Measurements from ENCODE around the gene ZCCHC10. TPM values are rescaled to one million over a fixed set of nuclear protein-coding genes. Genes with fewer than 3 reads are reported as not detected.
"Not testable (repeated sequence)": the region's sequence is repeated elsewhere in the genome, so short reads cannot be mapped to it uniquely, and the experiment has no call there.

ZCCHC10 gene
- total and polyA plus RNA-seq, 2 donors from 2014 or later = 19.9 to 32.7 TPM

DNA sequence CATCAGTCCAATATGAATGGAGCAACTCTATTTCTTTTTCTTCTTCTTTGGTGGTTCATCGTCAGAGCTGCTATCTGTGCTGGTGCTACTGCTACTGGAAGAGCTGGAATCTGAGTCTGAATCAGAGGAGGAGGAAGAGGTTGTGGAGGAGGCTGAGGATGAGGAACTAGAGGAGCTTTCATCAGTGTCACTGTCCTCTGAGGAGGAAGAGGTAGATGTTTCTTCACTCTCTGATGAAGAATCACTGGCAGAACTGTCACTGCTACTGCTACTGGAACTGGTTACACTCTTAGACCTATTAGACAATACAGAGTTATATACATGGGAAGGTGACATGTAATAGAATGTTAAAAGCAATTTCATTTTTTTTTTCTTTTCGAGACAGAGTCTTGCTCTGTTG lies 27.8 kb downstream of the ZCCHC10 start:
- Histone ChIP-seq H3K4me3 (ENCODE audit: low read length in 3 of 3) (no peak overlapping the region), H3K9me3 (ENCODE audit: control insufficient read depth in 2 of 3, insufficient read depth in 1 of 3, low read length in 3 of 3) (no peaks in the 10 kb centered on the region), H3K9ac (ENCODE audit: low read length in 3 of 3) (no peak overlapping the region), H3K4me1 (ENCODE audit: control insufficient read depth in 2 of 3, insufficient read depth in 2 of 3, low read depth in 1 of 3, low read length in 3 of 3) (no peaks in the 10 kb centered on the region), H3K36me3 (ENCODE audit: control insufficient read depth in 2 of 3, insufficient read depth in 3 of 3, low read length in 3 of 3) (no peaks in the 10 kb centered on the region), H3K27ac (ENCODE audit: low read depth in 2 of 2, low read length in 2 of 2) (no peak overlapping the region), H3K27me3 (ENCODE audit: control insufficient read depth, insufficient read depth, low read length) (no peaks in the 10 kb centered on the region)
- intact Hi-C loops (cut with DNase I) = no loop called here
- TF ChIP-seq, protein P1, sequence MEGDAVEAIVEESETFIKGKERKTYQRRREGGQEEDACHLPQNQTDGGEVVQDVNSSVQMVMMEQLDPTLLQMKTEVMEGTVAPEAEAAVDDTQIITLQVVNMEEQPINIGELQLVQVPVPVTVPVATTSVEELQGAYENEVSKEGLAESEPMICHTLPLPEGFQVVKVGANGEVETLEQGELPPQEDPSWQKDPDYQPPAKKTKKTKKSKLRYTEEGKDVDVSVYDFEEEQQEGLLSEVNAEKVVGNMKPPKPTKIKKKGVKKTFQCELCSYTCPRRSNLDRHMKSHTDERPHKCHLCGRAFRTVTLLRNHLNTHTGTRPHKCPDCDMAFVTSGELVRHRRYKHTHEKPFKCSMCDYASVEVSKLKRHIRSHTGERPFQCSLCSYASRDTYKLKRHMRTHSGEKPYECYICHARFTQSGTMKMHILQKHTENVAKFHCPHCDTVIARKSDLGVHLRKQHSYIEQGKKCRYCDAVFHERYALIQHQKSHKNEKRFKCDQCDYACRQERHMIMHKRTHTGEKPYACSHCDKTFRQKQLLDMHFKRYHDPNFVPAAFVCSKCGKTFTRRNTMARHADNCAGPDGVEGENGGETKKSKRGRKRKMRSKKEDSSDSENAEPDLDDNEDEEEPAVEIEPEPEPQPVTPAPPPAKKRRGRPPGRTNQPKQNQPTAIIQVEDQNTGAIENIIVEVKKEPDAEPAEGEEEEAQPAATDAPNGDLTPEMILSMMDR (IDR thresholded peaks at IDR 0.05; ENCODE audit: borderline replicate concordance, extremely low read depth, insufficient read depth) = no peak
- FAIRE-seq (no peak), DNase-seq (no peak)

DNA sequence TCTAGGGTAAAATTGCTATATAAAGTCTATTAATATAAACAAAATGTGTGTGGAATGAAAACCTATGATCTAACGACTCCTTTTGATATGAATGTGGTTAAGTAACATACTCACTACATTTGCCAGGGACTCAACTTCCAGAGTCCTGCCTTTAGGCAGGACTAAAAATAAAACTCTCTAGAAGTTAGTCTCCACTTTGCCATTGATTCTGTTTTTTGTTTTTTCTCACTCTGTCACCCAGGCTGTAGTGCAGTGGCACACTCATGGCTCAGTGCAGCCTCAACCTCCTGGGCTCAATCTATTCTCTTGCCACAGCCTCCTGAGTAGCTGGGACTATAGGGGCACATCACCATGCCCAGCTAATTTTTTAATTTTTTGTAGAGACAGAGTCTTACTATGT lies 30.0 kb downstream of the ZCCHC10 start:
- no peaks in the 10 kb centered on the region for H3K27me3 ChIP-seq (ENCODE audit: control insufficient read depth, insufficient read depth, low read length)
- no peak for DNase-seq

GRCh38 chr5:132987531-132988408 lies 38.6 kb downstream of the ZCCHC10 start:
- Histone ChIP-seq H3K4me3 (ENCODE audit: low read length in 3 of 3) (no peak overlapping the region), H3K27me3 (ENCODE audit: control insufficient read depth, insufficient read depth, low read length) (no peaks in the 10 kb centered on the region), H3K36me3 (ENCODE audit: control insufficient read depth in 2 of 3, insufficient read depth in 3 of 3, low read length in 3 of 3) (no peaks in the 10 kb centered on the region), H3K4me1 (ENCODE audit: control insufficient read depth in 2 of 3, insufficient read depth in 2 of 3, low read depth in 1 of 3, low read length in 3 of 3) (no peaks in the 10 kb centered on the region), H3K9ac (ENCODE audit: low read length in 3 of 3) (no peak overlapping the region), H3K9me3 (ENCODE audit: control insufficient read depth in 2 of 3, insufficient read depth in 1 of 3, low read length in 3 of 3) (no peaks in the 10 kb centered on the region), H3K27ac (ENCODE audit: low read depth in 2 of 2, low read length in 2 of 2) (no peak overlapping the region)
- FAIRE-seq (no peak), DNase-seq (no peak)
- TF ChIP-seq, protein P1 (IDR thresholded peaks at IDR 0.05; ENCODE audit: borderline replicate concordance, extremely low read depth, insufficient read depth) = no peak
- intact Hi-C loops (cut with DNase I) = no loop called here

More for the DNA sequence above, 30.0 kb downstream of the ZCCHC10 start:
- intact Hi-C loops (cut with DNase I) = no loop called here
- TF ChIP-seq, protein P1 (IDR thresholded peaks at IDR 0.05; ENCODE audit: borderline replicate concordance, extremely low read depth, insufficient read depth) = no peak
- no peaks in the 10 kb centered on the region for H3K36me3 ChIP-seq (ENCODE audit: control insufficient read depth in 2 of 3, insufficient read depth in 3 of 3, low read length in 3 of 3)
- no peak for FAIRE-seq
- no peak overlapping the region for H3K27ac ChIP-seq (ENCODE audit: low read depth in 2 of 2, low read length in 2 of 2)
- no peaks in the 10 kb centered on the region for H3K9me3 ChIP-seq (ENCODE audit: control insufficient read depth in 2 of 3, insufficient read depth in 1 of 3, low read length in 3 of 3)
- H3K9ac ChIP-seq (ENCODE audit: low read length in 3 of 3) = no peak overlapping the region
- H3K4me3 ChIP-seq (ENCODE audit: low read length in 3 of 3) = no peak overlapping the region
- H3K4me1 ChIP-seq (ENCODE audit: control insufficient read depth in 2 of 3, insufficient read depth in 2 of 3, low read depth in 1 of 3, low read length in 3 of 3) = no peaks in the 10 kb centered on the region

- DNase-seq; H3K36me3 ChIP-seq (ENCODE audit: control insufficient read depth in 2 of 3, insufficient read depth in 3 of 3, low read length in 3 of 3); H3K27ac ChIP-seq (ENCODE audit: low read depth in 2 of 2, low read length in 2 of 2); H3K4me3 ChIP-seq (ENCODE audit: low read length in 3 of 3); H3K9me3 ChIP-seq (ENCODE audit: control insufficient read depth in 2 of 3, insufficient read depth in 1 of 3, low read length in 3 of 3); FAIRE-seq; H3K27me3 ChIP-seq (ENCODE audit: control insufficient read depth, insufficient read depth, low read length); intact Hi-C loops (cut with DNase I); H3K9ac ChIP-seq (ENCODE audit: low read length in 3 of 3); H3K4me1 ChIP-seq (ENCODE audit: control insufficient read depth in 2 of 3, insufficient read depth in 2 of 3, low read depth in 1 of 3, low read length in 3 of 3): not testable (repeated sequence)
These were observed 43.4 kb downstream of the ZCCHC10 start for GRCh38 chr5:132982971-132983370.

Measured in kidney (tissue), 14 donors.